HG03103 (cell line): ENCODE measurements around the gene PTPRN2.
"Not testable (repeated sequence)": the region's sequence is repeated elsewhere in the genome, so short reads cannot be mapped to it uniquely, and the experiment has no call there.

Experiments
- ATAC-seq: cut with Tn5 transposase; IDR thresholded peaks from one replicate; pipeline ENCODE4 v1.9.1; 2021; ENCODE audit warnings: low read depth; ENCODE audit not compliant: unreplicated experiment

The PTPRN2 gene

GRCh38 chr7:157497367-157497743 is 1090.3 kb downstream of the PTPRN2 start:
- no peak for ATAC-seq

GRCh38 chr7:157496416-157497275 is 1091.0 kb downstream of the PTPRN2 start:
- no peak for ATAC-seq

DNA sequence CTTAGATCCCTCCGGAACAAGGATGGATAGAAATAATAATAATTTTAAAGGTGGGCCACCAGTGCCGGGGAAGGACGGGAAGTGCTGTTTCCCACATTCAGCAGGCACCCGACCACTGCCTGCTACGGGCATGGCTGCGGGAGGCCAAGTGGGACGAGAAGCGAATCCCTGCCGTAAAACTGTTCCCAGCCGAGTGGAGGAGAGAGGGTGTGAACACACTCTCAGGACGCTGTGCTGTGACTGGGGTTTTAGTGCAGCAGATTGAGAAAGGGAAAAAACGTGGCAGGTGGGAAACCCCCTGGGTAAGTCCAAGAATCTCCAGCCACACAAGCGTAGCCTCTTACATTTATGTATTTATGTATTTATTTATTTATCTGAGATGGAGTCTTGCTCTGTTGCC is 1092.0 kb downstream of the PTPRN2 start:
- ATAC-seq = no peak

- no peak for ATAC-seq
Measured at GRCh38 chr7:157495177-157495553, 1092.5 kb downstream of the PTPRN2 start.

- no peak for ATAC-seq
Measured at GRCh38 chr7:157494506-157495176, 1093.0 kb downstream of the PTPRN2 start.

DNA sequence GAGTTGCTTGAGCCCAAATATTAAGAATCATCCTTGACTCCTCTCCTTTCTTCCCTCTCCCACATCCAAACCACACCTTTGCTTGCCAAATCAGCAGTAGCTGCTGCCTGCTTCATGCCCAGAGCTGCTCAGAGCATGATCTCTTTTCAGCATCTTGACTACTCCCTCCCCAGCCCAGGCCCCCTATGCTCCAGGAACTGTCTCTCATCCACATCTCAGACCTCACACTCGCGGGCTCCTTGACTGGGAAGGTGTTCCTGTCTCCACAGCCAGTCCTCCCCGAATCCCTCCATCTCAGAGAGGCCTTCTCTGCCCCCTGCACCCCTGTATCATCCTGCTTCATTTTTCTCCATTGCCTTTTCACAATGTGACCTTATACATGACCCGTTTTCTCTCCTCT is 1093.8 kb downstream of the PTPRN2 start:
- no peak for ATAC-seq

GRCh38 chr7:157493017-157493416 is 1094.6 kb downstream of the PTPRN2 start:
- ATAC-seq = no peak

DNA sequence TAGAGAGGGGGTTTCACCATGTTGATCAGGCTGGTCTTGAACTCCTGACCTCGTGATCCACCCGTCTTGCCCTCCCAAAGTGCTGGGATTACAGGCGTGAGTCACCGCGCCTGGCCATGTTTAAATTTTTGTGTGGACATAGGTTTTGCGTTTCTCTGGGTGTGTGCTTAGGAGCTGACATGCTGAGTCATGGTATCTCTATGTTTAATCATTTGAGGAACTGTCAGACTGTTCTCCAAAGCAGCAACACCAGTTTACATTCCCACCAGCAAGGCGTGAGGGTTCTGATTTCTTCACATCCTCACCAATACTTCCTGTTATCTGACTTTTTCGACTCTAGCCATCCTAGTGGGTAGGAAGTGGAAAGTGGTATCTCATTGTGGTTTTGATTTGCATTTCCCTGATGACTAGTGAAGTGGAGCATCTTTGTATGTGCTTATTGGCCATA is 1097.1 kb downstream of the PTPRN2 start:
- ATAC-seq = peak; percentile 49

DNA sequence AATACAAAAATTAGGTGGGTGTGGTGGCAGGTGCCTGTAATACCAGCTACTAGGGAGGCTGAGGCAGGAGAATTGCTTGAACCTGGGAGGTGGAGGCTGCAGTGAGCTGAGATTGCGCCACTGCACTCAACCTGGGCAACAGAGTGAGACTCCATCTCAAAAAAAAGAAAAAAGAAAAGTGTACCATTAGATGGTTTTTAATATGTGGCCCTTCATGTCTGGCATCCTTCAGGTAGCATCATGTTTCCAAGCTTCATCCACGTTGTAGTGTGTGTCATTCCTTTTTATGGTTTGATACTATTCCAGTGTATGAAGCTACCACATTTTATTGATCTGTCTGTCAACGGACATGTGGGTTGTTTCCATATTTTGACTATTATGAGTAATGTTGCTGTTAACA is 1097.8 kb downstream of the PTPRN2 start:
- ATAC-seq = not testable (repeated sequence)
